Type B pancreatic cell (in vitro differentiated cells): ENCODE measurements around the gene PLIN4. TPM values are rescaled to one million over a fixed set of nuclear protein-coding genes. Genes with fewer than 3 reads are reported as not detected.

Experiments
- DNase-seq: peaks from one replicate; pipeline ENCODE4 v3.0.0; 2021; ENCODE audit warnings: mixed read lengths; ENCODE audit not compliant: unreplicated experiment; ENCODE audit errors: extremely low spot score
- H3K27ac Mint-ChIP-seq: 2 replicates; pipeline ENCODE4 v1.8.0; 2021; ENCODE audit warnings: mild to moderate bottlenecking, mixed read lengths
- H3K27me3 Mint-ChIP-seq: 2 replicates; pipeline ENCODE4 v1.8.0; 2021; ENCODE audit warnings: mixed read lengths
- H3K36me3 Mint-ChIP-seq: 2 replicates; pipeline ENCODE4 v1.8.0; 2021; ENCODE audit warnings: mixed read lengths
- H3K4me1 Mint-ChIP-seq: one replicate; pipeline ENCODE4 v1.8.0; 2021; ENCODE audit warnings: mixed read lengths; ENCODE audit not compliant: unreplicated experiment
- H3K4me3 Mint-ChIP-seq: 2 replicates; pipeline ENCODE4 v1.8.0; 2021; ENCODE audit warnings: mild to moderate bottlenecking, mixed read lengths
- H3K9me3 Mint-ChIP-seq: 2 replicates; pipeline ENCODE4 v1.8.0; 2021; ENCODE audit warnings: mixed read lengths
- CTCF ChIP-seq: fragments of 200-600 bp; sonication (generic); conservative IDR thresholded peaks from 2 replicates; pipeline ENCODE4 v1.5.0; 2021; ENCODE audit warnings: antibody characterized with exemption, mild to moderate bottlenecking
- total RNA-seq: library from RNA; stranded (reverse); gene quantifications from 2 replicates; pipeline ENCODE4 v1.2.1, GENCODE V29; 2021; ENCODE audit warnings: low replicate concordance

Gene PLIN4
- total RNA-seq, 1 donor from 2014 or later: 0.48 TPM

DNA sequence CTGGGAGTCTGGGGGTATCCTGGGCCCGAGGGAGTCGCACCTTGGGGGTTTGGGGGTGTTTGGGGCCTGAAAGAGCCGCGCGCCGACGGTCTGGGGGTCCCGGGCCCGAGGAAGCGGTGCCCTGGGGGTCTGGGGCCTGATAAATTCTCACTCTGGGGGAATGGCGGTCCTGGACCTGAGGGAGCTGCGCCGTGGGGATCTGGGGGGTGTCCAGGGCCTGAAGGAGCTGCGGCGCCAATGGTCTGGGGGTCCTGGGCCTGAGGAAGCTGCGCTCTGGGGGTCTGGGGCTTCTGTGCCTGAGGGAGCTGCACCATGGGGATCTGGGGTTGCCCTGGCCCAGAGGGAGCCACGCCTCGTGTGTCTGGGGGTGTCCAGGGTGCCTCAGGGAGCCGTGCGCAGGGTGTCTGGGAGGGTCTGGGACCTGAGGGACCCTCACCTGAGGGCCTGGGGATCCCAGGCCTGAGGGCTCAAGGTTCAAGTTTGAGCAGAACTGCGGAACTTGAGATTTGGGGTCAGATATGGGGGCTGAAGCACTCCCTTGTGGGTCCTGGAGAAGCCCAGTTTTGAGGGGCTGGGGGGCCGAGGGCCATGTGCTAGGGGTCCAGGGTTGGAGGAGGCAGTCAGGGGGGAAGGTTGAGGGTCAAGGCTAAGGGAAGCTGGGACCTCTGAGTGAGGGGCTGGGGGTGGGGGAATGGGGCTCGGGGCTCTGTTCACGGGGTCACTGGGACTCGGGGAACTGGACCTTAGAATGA lies 45.1 kb downstream of the PLIN4 start:
- H3K36me3 Mint-ChIP-seq: peaks cover 5% of the 10 kb centered on the region
- no peak overlapping the region for H3K27ac Mint-ChIP-seq
- H3K4me3 Mint-ChIP-seq: peak overlapping the region; percentile 92
- no peak for TF ChIP-seq CTCF
- no peaks in the 10 kb centered on the region for H3K27me3 Mint-ChIP-seq
- DNase-seq: no peak
- H3K4me1 Mint-ChIP-seq: peaks cover 8% of the 10 kb centered on the region
- H3K9me3 Mint-ChIP-seq: no peaks in the 10 kb centered on the region

- Mint-ChIP-seq H3K4me3 (peak within 1 kb of the TSS; percentile 92), H3K27ac (no peak within 1 kb of the TSS), H3K4me1 (peaks cover 8% of the 10 kb centered on the region), H3K9me3 (no peaks in the 10 kb centered on the region), H3K36me3 (peaks cover 5% of the 10 kb centered on the region), H3K27me3 (no peaks in the 10 kb centered on the region)
- TF ChIP-seq CTCF: no peak
- no peak for DNase-seq
Measured at GRCh38 chr19:4472174-4472974, 45.9 kb downstream of the PLIN4 start, which contains the start of gene HDGFL2. Gene HDGFL2 (plus strand): TSS chr19:4472297. CDS start chr19:4472351, 54 bp downstream.

- H3K36me3 Mint-ChIP-seq: peaks cover 3% of the 10 kb centered on the region
- H3K4me3 Mint-ChIP-seq: no peak overlapping the region
- H3K27ac Mint-ChIP-seq: no peak overlapping the region
- H3K9me3 Mint-ChIP-seq: no peaks in the 10 kb centered on the region
- peak; percentile 97 for DNase-seq
- TF ChIP-seq CTCF: no peak
- H3K4me1 Mint-ChIP-seq: peaks cover 8% of the 10 kb centered on the region
- H3K27me3 Mint-ChIP-seq: no peaks in the 10 kb centered on the region
Measured at GRCh38 chr19:4471403-4472173, 46.7 kb downstream of the PLIN4 start.

DNA sequence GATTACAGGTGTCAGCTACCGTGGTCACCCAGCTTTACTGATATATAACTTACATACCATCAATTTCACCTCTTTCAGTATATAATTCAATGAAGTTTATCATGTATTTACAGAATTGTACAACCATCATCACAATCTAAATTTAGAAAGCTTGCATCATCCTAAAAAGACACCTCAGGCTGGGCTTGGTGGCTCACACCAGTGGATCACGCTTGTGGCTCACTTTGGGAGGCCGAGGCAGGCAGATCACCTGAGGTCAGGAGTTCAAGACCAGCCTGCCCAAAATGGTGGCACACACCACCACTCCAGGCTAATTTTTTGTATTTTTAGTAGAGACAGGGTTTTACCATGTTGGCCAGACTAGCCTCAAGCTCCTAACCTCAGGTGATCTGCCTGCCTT lies 50.5 kb downstream of the PLIN4 start:
- no peak for DNase-seq
- no peaks in the 10 kb centered on the region for H3K27me3 Mint-ChIP-seq
- H3K27ac Mint-ChIP-seq: no peak overlapping the region
- H3K9me3 Mint-ChIP-seq: no peaks in the 10 kb centered on the region
- no peaks in the 10 kb centered on the region for H3K36me3 Mint-ChIP-seq
- H3K4me1 Mint-ChIP-seq: no peaks in the 10 kb centered on the region
- no peak overlapping the region for H3K4me3 Mint-ChIP-seq
- no peak for TF ChIP-seq CTCF

DNA sequence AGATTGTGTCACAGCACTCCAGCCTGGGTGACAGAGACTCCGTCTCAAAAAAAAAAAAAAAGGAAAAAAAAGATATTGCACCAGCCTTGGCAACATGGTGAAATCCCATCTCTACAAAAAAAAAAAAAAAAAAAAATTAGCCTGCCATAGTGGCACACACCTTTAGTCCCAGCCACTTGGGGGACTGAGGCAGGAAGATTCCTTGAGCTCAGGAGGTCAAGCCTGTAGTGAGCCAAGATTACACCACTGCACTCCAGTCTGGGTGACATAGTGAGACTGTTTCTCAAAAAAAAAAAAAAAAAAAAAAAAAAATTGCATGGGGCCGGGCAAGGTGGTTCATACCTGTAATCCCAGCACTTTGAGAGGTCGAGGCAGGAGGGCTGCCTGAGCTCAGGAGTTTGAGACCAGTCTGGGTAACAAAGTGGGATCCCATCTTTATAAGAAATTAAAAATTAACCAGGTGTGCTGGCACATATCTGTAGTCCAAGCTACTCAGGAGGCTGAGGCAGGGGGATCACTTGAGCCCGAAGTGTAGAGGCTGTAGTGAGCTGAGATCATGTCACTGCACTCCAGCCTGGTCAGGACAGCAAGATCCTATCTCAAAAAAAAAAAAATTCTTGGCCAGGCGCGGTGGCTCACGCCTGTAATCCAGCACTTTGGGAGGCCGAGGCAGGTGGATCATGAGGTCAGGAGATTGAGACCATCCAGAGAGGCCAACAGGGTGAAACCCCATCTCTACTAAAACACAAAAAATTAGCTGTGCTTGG lies 53.3 kb downstream of the PLIN4 start:
- Mint-ChIP-seq H3K4me1 (no peaks in the 10 kb centered on the region), H3K27me3 (no peaks in the 10 kb centered on the region), H3K27ac (no peak overlapping the region), H3K9me3 (no peaks in the 10 kb centered on the region), H3K4me3 (no peak overlapping the region), H3K36me3 (no peaks in the 10 kb centered on the region)
- TF ChIP-seq CTCF: no peak
- DNase-seq: no peak
